ENCODE results near the gene PCP4L1.
"Not testable (repeated sequence)": the region's sequence is repeated elsewhere in the genome, so short reads cannot be mapped to it uniquely, and the experiment has no call there.

The PCP4L1 gene

DNA sequence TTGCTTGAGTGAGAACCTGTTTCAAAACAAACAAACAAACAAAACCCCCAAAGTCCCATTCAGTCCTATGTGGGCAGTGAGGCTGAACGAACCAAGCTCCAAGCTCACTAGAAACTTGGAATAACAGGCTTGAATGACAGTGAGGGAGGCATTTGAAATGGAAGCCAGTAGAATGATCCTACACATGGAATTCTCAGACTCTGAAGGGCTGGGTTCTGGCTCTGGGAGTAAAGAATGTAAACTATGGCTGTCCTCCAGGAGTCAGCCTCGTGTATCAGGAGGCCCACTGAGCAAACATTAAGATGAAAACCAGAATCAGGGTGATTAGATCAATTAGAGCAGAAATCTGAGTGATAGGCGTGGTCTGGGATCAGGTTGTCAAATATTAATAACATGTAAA, 14.9 kb downstream of the PCP4L1 start:
- DNase-seq, result no peak

- DNase-seq, result no peak
Observed at GRCh38 chr1:161274874-161275273, 16.3 kb downstream of the PCP4L1 start.

GRCh38 chr1:161282991-161283390, 24.4 kb downstream of the PCP4L1 start:
- no peak for DNase-seq

DNA sequence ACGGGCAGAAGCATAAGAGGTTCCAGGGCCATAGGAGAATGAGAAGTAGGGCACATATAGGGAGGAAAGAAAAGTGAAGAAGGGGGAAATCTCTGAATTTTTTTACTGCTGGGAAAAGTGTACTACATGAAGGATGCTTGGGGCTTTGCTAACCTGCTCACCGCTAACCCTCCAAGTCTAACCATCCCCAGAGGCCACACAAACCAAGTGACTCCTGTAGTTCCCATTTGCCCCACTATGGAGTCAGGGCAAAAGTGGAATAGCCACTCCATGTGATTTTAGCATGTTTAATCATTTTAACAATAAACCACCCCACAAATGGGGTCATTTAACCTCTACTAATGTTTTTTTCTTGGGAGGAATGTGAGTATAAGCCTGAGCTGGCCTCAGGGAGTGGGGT, 26.6 kb downstream of the PCP4L1 start:
- no peak for DNase-seq

GRCh38 chr1:161285521-161285920, 27.0 kb downstream of the PCP4L1 start:
- DNase-seq, result no peak

GRCh38 chr1:161287482-161288054, 29.0 kb downstream of the PCP4L1 start:
- DNase-seq, result no peak

DNA sequence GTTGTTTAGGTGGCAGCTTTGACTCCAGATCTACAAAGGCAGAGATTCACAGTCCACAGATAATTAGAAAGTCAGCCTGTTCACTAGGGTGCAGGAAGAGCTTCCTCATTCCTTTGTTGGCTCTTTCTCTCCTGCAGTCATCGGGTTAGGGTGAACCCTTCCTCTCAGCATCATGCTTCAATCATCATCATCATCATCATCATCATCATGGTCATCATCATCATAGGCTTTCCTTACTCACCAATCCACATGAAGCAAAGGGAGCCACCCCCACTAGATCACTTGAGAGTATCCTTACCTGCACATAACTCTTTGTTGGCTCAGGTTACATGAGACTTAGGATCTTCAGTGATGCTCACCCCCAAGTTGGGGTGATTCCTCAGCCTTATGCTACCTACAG, 32.2 kb downstream of the PCP4L1 start:
- DNase-seq, result no peak

DNA sequence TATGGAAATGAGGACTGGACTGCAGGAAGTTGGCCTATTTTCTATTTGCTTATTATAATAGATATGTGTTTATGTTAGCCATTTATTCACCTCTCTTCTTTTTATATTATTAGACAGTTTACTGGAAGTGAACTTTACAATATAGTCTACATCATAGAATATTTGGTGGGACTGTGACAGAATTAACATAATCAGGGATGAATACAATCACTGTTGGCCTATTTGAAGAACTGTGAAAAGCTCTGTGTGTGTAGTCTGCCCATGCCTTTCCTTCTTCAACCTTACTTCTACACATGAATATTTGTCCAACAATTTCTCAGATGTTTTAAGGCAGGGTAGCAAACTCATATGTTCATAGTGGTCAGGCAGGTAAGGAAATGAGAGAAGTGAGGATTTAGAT, 38.9 kb downstream of the PCP4L1 start:
- DNase-seq, result no peak

GRCh38 chr1:161298116-161298515, 39.6 kb downstream of the PCP4L1 start:
- DNase-seq, result no peak

DNA sequence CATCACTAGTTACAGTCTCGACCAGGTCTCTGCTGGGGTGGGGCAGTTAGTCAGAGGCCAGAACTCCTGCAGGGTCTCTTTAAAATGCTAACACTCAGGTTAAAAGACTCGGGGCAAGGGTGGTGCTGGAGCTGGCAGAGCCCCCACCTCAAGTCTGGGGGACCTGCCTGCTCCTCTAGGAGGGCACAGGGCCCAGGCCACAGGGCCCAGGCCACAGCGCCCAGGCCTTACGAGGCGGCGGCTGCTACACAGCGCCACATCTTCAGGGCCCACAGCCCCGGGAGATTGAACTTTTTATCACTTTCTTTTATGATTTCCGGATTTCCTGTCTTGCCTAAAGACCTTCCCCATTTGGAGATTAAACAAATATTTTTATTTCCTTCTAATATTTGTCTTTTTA, 40.8 kb downstream of the PCP4L1 start:
- DNase-seq, result no peak

GRCh38 chr1:161300478-161300877, 41.9 kb downstream of the PCP4L1 start:
- no peak for DNase-seq

DNA sequence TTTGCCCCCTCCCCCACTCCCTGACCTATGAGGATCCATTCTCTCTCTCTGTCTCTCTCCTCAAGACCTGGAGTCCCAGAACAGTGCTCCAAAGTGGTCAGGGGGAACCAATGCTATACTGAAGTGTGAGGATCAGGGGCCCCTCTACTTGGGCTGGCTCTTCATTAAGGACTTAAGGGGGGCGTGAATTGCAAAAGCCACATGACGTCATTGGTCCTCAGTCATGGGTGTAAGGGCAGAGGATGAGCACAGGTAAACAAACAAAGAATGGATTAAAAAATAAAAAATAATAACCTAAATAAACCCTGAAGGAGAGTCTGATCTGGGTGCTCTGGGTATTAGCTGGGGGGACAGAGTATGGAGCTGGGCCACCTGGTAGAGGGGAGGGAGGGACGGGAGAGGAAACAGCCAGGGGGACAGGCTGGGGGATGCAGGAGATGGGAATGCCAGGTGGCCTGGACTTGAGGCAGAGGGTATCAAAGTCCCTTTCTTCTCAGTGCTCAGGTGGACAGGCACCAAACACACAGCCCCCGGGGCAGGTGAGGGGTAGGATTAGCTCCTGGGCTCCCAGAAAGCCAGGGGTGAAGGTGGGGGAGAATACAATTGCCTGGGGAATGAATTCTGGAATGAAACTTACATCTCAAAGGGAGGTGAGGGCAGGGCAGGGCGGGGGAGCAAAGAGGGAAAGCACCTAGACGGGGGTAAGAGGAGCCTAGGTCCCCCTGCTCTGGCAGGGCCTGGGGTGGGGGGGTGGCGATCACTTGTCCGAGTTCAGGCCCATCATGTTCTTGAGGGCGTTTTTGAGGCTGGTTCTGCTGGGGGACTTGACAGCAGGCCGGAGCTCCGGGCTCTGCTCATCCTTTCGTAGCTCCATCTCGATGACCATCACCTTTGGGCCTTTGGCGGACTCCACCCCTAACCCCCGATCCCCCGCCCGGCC, 46.7 kb downstream of the PCP4L1 start:
- DNase-seq, result no peak

GRCh38 chr1:161305867-161306519, 47.4 kb downstream of the PCP4L1 start:
- peak; percentile 83 for DNase-seq

GRCh38 chr1:161307230-161307768, 48.8 kb downstream of the PCP4L1 start:
- DNase-seq, result no peak

- no peak for DNase-seq
Observed at GRCh38 chr1:161307892-161308638, 49.5 kb downstream of the PCP4L1 start.

GRCh38 chr1:161309868-161310267, 51.3 kb downstream of the PCP4L1 start, which contains the start of gene MPZ:
Gene MPZ, minus strand, starts transcription at chr1:161309968. Its CDS starts 63 bp downstream, at chr1:161309905.
- DNase-seq, result no peak

GRCh38 chr1:161311595-161312181, 53.1 kb downstream of the PCP4L1 start:
- no peak for DNase-seq

DNA sequence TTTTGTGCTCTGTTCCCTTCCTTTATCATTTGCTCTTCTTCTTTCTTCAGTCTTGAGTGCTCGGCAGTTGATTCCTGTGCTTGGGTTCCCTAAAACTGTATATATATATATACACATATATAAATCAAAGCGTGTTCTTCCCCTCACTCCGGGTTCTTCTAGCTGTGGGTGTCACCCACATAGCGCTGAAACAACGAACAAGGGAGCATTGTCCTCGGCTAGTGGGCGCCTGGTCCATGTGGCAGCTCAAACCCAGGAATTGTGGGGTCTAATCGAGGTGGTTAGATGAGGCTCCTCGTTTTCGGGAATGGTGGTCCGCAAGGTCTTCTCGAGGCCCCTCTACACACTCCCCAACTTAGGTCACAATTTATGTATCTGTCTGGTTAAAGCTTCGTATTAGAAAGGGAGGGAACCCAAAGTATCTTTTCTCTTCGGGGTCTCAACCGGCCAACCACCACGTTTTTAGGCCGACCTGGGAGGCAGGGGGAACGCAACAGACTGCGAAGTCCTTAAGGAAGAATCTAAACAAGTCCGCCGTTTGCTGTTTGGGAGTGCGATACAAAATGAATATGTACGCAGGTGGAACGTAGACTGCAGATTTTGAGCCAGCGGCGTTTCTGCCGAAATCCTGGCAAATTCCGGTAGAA, 55.1 kb downstream of the PCP4L1 start:
- no peak for DNase-seq

- peak; percentile 90 for DNase-seq
Observed at GRCh38 chr1:161314201-161314981, 55.8 kb downstream of the PCP4L1 start, which contains the start of gene SDHC. Gene SDHC, plus strand, starts transcription at chr1:161314381. Its CDS starts 25 bp downstream, at chr1:161314406.

- not testable (repeated sequence) for DNase-seq
Observed at GRCh38 chr1:161315841-161316674, 57.5 kb downstream of the PCP4L1 start.

Data from activated CD4-positive, alpha-beta T cell treated with anti-CD3 and anti-CD28 coated beads, Interleukin-2, amount 50 U/mL, for 1 hour (primary cell).